AG08396 (cell line): ENCODE results near the gene CLEC17A.

Experiments used
- DNase-seq: peaks from one replicate; pipeline ENCODE4 v3.0.0; 2012; ENCODE audit warnings: low spot score, mixed read lengths

The CLEC17A gene

DNA sequence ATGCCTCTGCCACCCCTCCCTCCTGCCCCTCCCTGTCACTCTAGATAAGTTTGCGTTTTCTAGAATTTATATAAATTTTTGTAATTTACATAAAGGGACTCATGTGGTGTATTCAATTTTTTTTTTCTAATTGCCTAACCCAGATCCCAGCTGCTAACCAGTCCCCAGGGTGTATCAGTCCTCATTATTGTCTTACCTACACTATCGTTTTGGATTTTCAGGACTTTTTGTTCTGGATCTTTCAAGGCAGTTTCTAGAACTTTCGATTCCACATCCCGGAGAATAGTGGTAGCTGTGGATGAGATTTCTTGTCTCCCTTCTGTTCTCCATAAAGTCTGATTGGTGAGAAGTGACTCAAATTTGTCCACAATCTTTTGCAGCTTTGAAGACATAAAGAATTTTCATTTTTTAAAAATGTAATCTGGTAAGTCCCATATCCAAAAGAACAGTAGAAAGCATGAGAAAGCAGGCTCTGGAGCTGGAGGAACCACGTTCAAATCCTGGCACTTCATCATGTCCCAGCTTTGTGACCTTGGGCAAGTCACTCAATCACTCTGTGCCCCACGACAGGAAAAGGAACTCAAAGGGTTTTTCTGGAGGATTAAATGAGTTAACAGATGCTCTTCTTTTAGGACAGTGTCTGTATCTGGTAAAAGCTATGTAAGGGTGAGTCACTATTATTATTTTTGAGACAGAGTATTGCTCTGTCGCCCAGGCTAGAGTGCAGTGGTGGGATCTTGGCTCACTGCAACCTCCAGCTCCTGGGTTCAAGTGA is 72.1 kb downstream of the CLEC17A start:
- DNase-seq = no peak

DNA sequence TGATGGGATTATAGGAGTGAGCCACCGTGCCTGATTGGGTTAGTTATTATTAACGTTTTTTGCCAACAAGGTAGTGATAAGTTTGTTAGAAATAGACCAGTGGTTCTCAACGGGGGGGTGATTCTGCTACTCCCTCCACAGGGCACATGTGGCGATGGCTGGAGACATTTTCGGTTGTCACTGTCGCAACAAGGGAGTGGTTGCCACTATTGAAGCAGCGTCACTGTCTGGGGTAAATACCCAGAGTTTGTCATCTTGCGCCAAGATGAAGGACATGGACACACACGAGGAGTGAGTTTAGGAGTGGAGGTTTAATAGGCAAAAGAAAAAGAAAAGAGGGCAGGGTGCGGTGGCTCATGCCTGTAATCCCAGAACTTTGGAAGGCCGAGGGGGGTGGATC is 72.8 kb downstream of the CLEC17A start:
- DNase-seq = no peak

DNA sequence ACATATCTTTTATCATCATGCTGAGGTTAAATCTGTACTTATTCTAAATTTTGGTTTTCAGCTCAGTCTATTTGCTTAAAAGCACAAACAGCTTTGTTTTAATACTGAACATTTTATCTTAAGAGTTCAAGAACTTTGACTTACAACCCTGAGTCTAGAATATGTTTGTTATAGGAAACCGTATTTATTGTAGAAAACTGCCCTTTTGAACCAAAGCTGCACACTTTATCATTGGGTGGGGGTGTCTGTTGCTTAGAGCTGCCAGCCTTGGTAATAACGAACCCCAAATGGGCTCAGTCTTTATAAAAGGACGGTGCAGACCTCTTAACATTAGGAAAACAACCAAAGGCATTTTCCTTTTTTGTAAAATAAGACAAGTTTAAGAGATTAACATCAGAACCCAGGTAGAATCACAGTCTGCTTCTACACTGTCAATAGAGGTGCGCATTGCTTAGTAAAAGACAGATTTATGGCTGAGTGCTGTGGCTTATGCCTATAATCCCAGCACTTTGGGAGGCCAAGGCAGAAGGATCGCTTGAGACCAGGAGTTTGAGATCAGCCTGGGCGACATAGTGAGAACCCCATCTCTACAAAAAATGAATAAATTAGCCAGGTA is 77.1 kb downstream of the CLEC17A start:
- DNase-seq = no peak

GRCh38 chr19:14661372-14661924 is 78.6 kb downstream of the CLEC17A start:
- DNase-seq = no peak
